ENCODE results near the gene TSEN54. TPM values are rescaled to one million over a fixed set of nuclear protein-coding genes. Genes with fewer than 3 reads are reported as not detected.

Gene TSEN54
- total RNA-seq, 1 experiment from 2014 or later = 74.5 TPM

- H3K4me1 ChIP-seq = peaks cover 10% of the 10 kb centered on the region
These were observed 6.6 kb upstream of the TSEN54 start for GRCh38 chr17:75509528-75510258.

GRCh38 chr17:75511270-75511609 lies 5.1 kb upstream of the TSEN54 start:
- H3K4me3 ChIP-seq (ENCODE audit: low read depth, low read length) = no peak overlapping the region
- H3K27me3 ChIP-seq (replicated peaks; ENCODE audit: control insufficient read depth, insufficient read depth, low read length) = no peaks in the 10 kb centered on the region
- H3K36me3 Mint-ChIP-seq (ENCODE audit: insufficient read depth, unreplicated experiment) = peaks cover 47% of the 10 kb centered on the region
- peaks cover 10% of the 10 kb centered on the region for H3K4me1 ChIP-seq
- peaks cover 3% of the 10 kb centered on the region; the same call in 1 of the 2 replicates for H3K36me3 ChIP-seq (ENCODE audit: control insufficient read depth, insufficient read depth, low read length)
- no peak for TF ChIP-seq CTCF (IDR thresholded peaks at IDR 0.05; ENCODE audit: insufficient read depth in 1 of 2, low read depth in 1 of 2, low read length in 1 of 2, severe bottlenecking in 1 of 2, unreplicated experiment in 1 of 2)
- H3K9me3 Mint-ChIP-seq (ENCODE audit: unreplicated experiment) = no peaks in the 10 kb centered on the region
- no peaks in the 10 kb centered on the region for H3K9me3 ChIP-seq
- no peaks in the 10 kb centered on the region for H3K27me3 Mint-ChIP-seq (ENCODE audit: insufficient read depth, unreplicated experiment)
- H3K4me3 Mint-ChIP-seq (ENCODE audit: unreplicated experiment) = no peak overlapping the region
- intact Hi-C loops (cut with micrococcal nuclease; ENCODE audit: unreplicated experiment) = no loop called here
- H3K4me1 Mint-ChIP-seq (ENCODE audit: low read depth, unreplicated experiment) = peaks cover 9% of the 10 kb centered on the region
- H3K27ac Mint-ChIP-seq (ENCODE audit: unreplicated experiment) = no peak overlapping the region
- no TSS peak for BruUV-seq (replicated peaks)
- ChIA-PET CTCF (interaction anchor here (0.6 kb wide), 1 partner anchor 28 kb away, joined by 4 read pairs; no protein-coding TSS in a partner anchor), POLR2A (no interaction called here)
- DNase-seq = no peak

More at GRCh38 chr17:75509528-75510258, 6.6 kb upstream of the TSEN54 start:
- no peaks in the 10 kb centered on the region for H3K27me3 ChIP-seq (replicated peaks; ENCODE audit: control insufficient read depth, insufficient read depth, low read length)
- H3K9me3 Mint-ChIP-seq (ENCODE audit: unreplicated experiment) = no peaks in the 10 kb centered on the region
- no peak for DNase-seq
- H3K4me3 ChIP-seq (ENCODE audit: low read depth, low read length) = no peak overlapping the region
- no peak for TF ChIP-seq CTCF (IDR thresholded peaks at IDR 0.05; ENCODE audit: insufficient read depth in 1 of 2, low read depth in 1 of 2, low read length in 1 of 2, severe bottlenecking in 1 of 2, unreplicated experiment in 1 of 2)
- ChIA-PET POLR2A (no interaction called here), CTCF (no interaction called here)
- H3K27ac Mint-ChIP-seq (ENCODE audit: unreplicated experiment) = no peak overlapping the region
- H3K4me1 Mint-ChIP-seq (ENCODE audit: low read depth, unreplicated experiment) = peaks cover 9% of the 10 kb centered on the region
- no peaks in the 10 kb centered on the region for H3K9me3 ChIP-seq
- intact Hi-C loops (cut with micrococcal nuclease; ENCODE audit: unreplicated experiment) = no loop called here
- peaks cover 3% of the 10 kb centered on the region; the same call in 1 of the 2 replicates for H3K36me3 ChIP-seq (ENCODE audit: control insufficient read depth, insufficient read depth, low read length)
- H3K4me3 Mint-ChIP-seq (ENCODE audit: unreplicated experiment) = no peak overlapping the region
- H3K36me3 Mint-ChIP-seq (ENCODE audit: insufficient read depth, unreplicated experiment) = peaks cover 53% of the 10 kb centered on the region
- no peaks in the 10 kb centered on the region for H3K27me3 Mint-ChIP-seq (ENCODE audit: insufficient read depth, unreplicated experiment)
- no TSS peak for BruUV-seq (replicated peaks)

GRCh38 chr17:75511610-75512575 lies 4.4 kb upstream of the TSEN54 start:
- H3K27ac Mint-ChIP-seq (ENCODE audit: unreplicated experiment) = no peak overlapping the region

More at GRCh38 chr17:75511610-75512575, 4.4 kb upstream of the TSEN54 start:
- DNase-seq = no peak
- H3K36me3 Mint-ChIP-seq (ENCODE audit: insufficient read depth, unreplicated experiment) = peaks cover 49% of the 10 kb centered on the region
- TF ChIP-seq CTCF (IDR thresholded peaks at IDR 0.05; ENCODE audit: insufficient read depth in 1 of 2, low read depth in 1 of 2, low read length in 1 of 2, severe bottlenecking in 1 of 2, unreplicated experiment in 1 of 2) = no peak
- intact Hi-C loops (cut with micrococcal nuclease; ENCODE audit: unreplicated experiment) = no loop called here
- Histone ChIP-seq H3K4me3 (ENCODE audit: low read depth, low read length) (no peak overlapping the region), H3K36me3 (ENCODE audit: control insufficient read depth, insufficient read depth, low read length) (peaks cover 3% of the 10 kb centered on the region; the same call in 1 of the 2 replicates), H3K27me3 (replicated peaks; ENCODE audit: control insufficient read depth, insufficient read depth, low read length) (no peaks in the 10 kb centered on the region), H3K4me1 (peaks cover 10% of the 10 kb centered on the region), H3K9me3 (no peaks in the 10 kb centered on the region)
- no TSS peak for BruUV-seq (replicated peaks)
- CTCF ChIA-PET = interaction anchor here (0.6 kb wide), 1 partner anchor 28 kb away, joined by 4 read pairs; no protein-coding TSS in a partner anchor
- H3K4me1 Mint-ChIP-seq (ENCODE audit: low read depth, unreplicated experiment) = peaks cover 9% of the 10 kb centered on the region
- no peaks in the 10 kb centered on the region for H3K27me3 Mint-ChIP-seq (ENCODE audit: insufficient read depth, unreplicated experiment)
- no peaks in the 10 kb centered on the region for H3K9me3 Mint-ChIP-seq (ENCODE audit: unreplicated experiment)
- H3K4me3 Mint-ChIP-seq (ENCODE audit: unreplicated experiment) = no peak overlapping the region
- POLR2A ChIA-PET = no interaction called here

Data from Caco-2 (cell line).